Measurements from ENCODE around the gene GFRA1.

- no peak for TF ChIP-seq POLR2A (IDR thresholded peaks at IDR 0.05)
- TF ChIP-seq, protein P1, sequence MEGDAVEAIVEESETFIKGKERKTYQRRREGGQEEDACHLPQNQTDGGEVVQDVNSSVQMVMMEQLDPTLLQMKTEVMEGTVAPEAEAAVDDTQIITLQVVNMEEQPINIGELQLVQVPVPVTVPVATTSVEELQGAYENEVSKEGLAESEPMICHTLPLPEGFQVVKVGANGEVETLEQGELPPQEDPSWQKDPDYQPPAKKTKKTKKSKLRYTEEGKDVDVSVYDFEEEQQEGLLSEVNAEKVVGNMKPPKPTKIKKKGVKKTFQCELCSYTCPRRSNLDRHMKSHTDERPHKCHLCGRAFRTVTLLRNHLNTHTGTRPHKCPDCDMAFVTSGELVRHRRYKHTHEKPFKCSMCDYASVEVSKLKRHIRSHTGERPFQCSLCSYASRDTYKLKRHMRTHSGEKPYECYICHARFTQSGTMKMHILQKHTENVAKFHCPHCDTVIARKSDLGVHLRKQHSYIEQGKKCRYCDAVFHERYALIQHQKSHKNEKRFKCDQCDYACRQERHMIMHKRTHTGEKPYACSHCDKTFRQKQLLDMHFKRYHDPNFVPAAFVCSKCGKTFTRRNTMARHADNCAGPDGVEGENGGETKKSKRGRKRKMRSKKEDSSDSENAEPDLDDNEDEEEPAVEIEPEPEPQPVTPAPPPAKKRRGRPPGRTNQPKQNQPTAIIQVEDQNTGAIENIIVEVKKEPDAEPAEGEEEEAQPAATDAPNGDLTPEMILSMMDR (IDR thresholded peaks at IDR 0.05), result no peak
- TF ChIP-seq POLR2AphosphoS5 (IDR thresholded peaks at IDR 0.05), result no peak
Measured at GRCh38 chr10:116169782-116170445, 103.1 kb downstream of the GFRA1 start.
